Dendritic cell treated with granulocyte-macrophage colony-stimulating factor and Interleukin-4, amounts not matched to agents 40 ng/mL and 50 ng/mL, for 4 days (primary cell): ENCODE measurements around the gene GALNT16.

Experiments
- H3K27ac Mint-ChIP-seq: one replicate; pipeline ENCODE4 v1.8.0; 2022; ENCODE audit warnings: mild to moderate bottlenecking, mixed read lengths
- H3K27me3 Mint-ChIP-seq: one replicate; pipeline ENCODE4 v1.8.0; 2022; ENCODE audit warnings: mild to moderate bottlenecking, mixed read lengths
- H3K36me3 Mint-ChIP-seq: one replicate; pipeline ENCODE4 v1.8.0; 2022; ENCODE audit warnings: low read depth, mixed read lengths
- H3K4me1 Mint-ChIP-seq: one replicate; pipeline ENCODE4 v1.8.0; 2022; ENCODE audit warnings: low read depth, mixed read lengths
- H3K4me3 Mint-ChIP-seq: one replicate; pipeline ENCODE4 v1.8.0; 2022; ENCODE audit warnings: mild to moderate bottlenecking, moderate library complexity, mixed read lengths
- H3K9me3 Mint-ChIP-seq: one replicate; pipeline ENCODE4 v1.8.0; 2022; ENCODE audit warnings: mixed read lengths
- intact Hi-C: fragments of 100-400 bp; cut with micrococcal nuclease; formaldehyde crosslinking; loops from one replicate; pipeline ENCODE4 v1.15.0; 2022

The GALNT16 gene

GRCh38 chr14:69321601-69322330, 61.8 kb downstream of the GALNT16 start:
- Mint-ChIP-seq H3K4me1 (peaks cover 30% of the 10 kb centered on the region), H3K27me3 (peaks cover 53% of the 10 kb centered on the region), H3K36me3 (no peaks in the 10 kb centered on the region), H3K4me3 (no peak overlapping the region), H3K27ac (no peak overlapping the region), H3K9me3 (no peaks in the 10 kb centered on the region)
- intact Hi-C loops = no loop called here

- Mint-ChIP-seq H3K36me3 (no peaks in the 10 kb centered on the region), H3K4me3 (no peak overlapping the region), H3K27ac (no peak overlapping the region), H3K9me3 (no peaks in the 10 kb centered on the region), H3K4me1 (peaks cover 13% of the 10 kb centered on the region), H3K27me3 (peaks cover 65% of the 10 kb centered on the region)
- intact Hi-C loops = no loop called here
Measured at GRCh38 chr14:69323266-69323998, 63.5 kb downstream of the GALNT16 start.

- intact Hi-C loops = no loop called here
- Mint-ChIP-seq H3K27me3 (peaks cover 66% of the 10 kb centered on the region), H3K36me3 (no peaks in the 10 kb centered on the region), H3K27ac (no peak overlapping the region), H3K4me1 (peaks cover 8% of the 10 kb centered on the region), H3K4me3 (no peak overlapping the region), H3K9me3 (no peaks in the 10 kb centered on the region)
Measured at GRCh38 chr14:69323999-69324282, 64.0 kb downstream of the GALNT16 start.

GRCh38 chr14:69324341-69324931, 64.5 kb downstream of the GALNT16 start:
- H3K9me3 Mint-ChIP-seq = no peaks in the 10 kb centered on the region
- no peaks in the 10 kb centered on the region for H3K36me3 Mint-ChIP-seq
- no peak overlapping the region for H3K27ac Mint-ChIP-seq
- H3K4me3 Mint-ChIP-seq = no peak overlapping the region
- peaks cover 64% of the 10 kb centered on the region for H3K27me3 Mint-ChIP-seq
- H3K4me1 Mint-ChIP-seq = peaks cover 3% of the 10 kb centered on the region
- intact Hi-C loops = no loop called here

GRCh38 chr14:69325086-69325485, 65.1 kb downstream of the GALNT16 start:
- no peak overlapping the region for H3K4me3 Mint-ChIP-seq
- H3K27ac Mint-ChIP-seq = no peak overlapping the region
- H3K36me3 Mint-ChIP-seq = no peaks in the 10 kb centered on the region
- no peaks in the 10 kb centered on the region for H3K9me3 Mint-ChIP-seq
- no peaks in the 10 kb centered on the region for H3K4me1 Mint-ChIP-seq
- intact Hi-C loops = no loop called here
- H3K27me3 Mint-ChIP-seq = peaks cover 60% of the 10 kb centered on the region

- Mint-ChIP-seq H3K9me3 (no peaks in the 10 kb centered on the region), H3K4me1 (no peaks in the 10 kb centered on the region), H3K27me3 (peaks cover 61% of the 10 kb centered on the region), H3K36me3 (no peaks in the 10 kb centered on the region), H3K4me3 (no peak overlapping the region), H3K27ac (no peak overlapping the region)
- intact Hi-C loops = no loop called here
Measured at GRCh38 chr14:69325646-69326265, 65.8 kb downstream of the GALNT16 start.

GRCh38 chr14:69326611-69327010, 66.7 kb downstream of the GALNT16 start:
- Mint-ChIP-seq H3K36me3 (no peaks in the 10 kb centered on the region), H3K27ac (no peak overlapping the region), H3K4me3 (no peak overlapping the region), H3K4me1 (no peaks in the 10 kb centered on the region), H3K9me3 (no peaks in the 10 kb centered on the region), H3K27me3 (peaks cover 57% of the 10 kb centered on the region)
- intact Hi-C loops = no loop called here

GRCh38 chr14:69327507-69327906, 67.5 kb downstream of the GALNT16 start:
- Mint-ChIP-seq H3K27me3 (peaks cover 50% of the 10 kb centered on the region), H3K4me1 (no peaks in the 10 kb centered on the region), H3K27ac (no peak overlapping the region), H3K36me3 (no peaks in the 10 kb centered on the region), H3K9me3 (no peaks in the 10 kb centered on the region), H3K4me3 (no peak overlapping the region)
- intact Hi-C loops = no loop called here

- Mint-ChIP-seq H3K9me3 (no peaks in the 10 kb centered on the region), H3K27ac (no peak overlapping the region), H3K36me3 (no peaks in the 10 kb centered on the region), H3K4me3 (no peak overlapping the region), H3K4me1 (no peaks in the 10 kb centered on the region), H3K27me3 (peaks cover 53% of the 10 kb centered on the region)
- intact Hi-C loops = no loop called here
Measured at GRCh38 chr14:69328317-69328716, 68.4 kb downstream of the GALNT16 start.

GRCh38 chr14:69328765-69329164, 68.8 kb downstream of the GALNT16 start:
- Mint-ChIP-seq H3K4me3 (no peak overlapping the region), H3K27me3 (peaks cover 50% of the 10 kb centered on the region), H3K9me3 (no peaks in the 10 kb centered on the region)

GRCh38 chr14:69331206-69331605, 71.2 kb downstream of the GALNT16 start:
- no peak overlapping the region for H3K27ac Mint-ChIP-seq

More at GRCh38 chr14:69328765-69329164, 68.8 kb downstream of the GALNT16 start:
- intact Hi-C loops = no loop called here
- no peak overlapping the region for H3K27ac Mint-ChIP-seq
- no peaks in the 10 kb centered on the region for H3K4me1 Mint-ChIP-seq
- H3K36me3 Mint-ChIP-seq = no peaks in the 10 kb centered on the region

GRCh38 chr14:69332782-69333395, 72.9 kb downstream of the GALNT16 start:
- no peak overlapping the region for H3K27ac Mint-ChIP-seq

More at GRCh38 chr14:69331206-69331605, 71.2 kb downstream of the GALNT16 start:
- Mint-ChIP-seq H3K27me3 (peaks cover 40% of the 10 kb centered on the region), H3K9me3 (no peaks in the 10 kb centered on the region), H3K36me3 (no peaks in the 10 kb centered on the region), H3K4me1 (peaks cover 6% of the 10 kb centered on the region), H3K4me3 (no peak overlapping the region)
- intact Hi-C loops = no loop called here

GRCh38 chr14:69333791-69334337, 73.9 kb downstream of the GALNT16 start:
- Mint-ChIP-seq H3K4me3 (no peak overlapping the region), H3K36me3 (no peaks in the 10 kb centered on the region), H3K27me3 (peaks cover 24% of the 10 kb centered on the region), H3K4me1 (peaks cover 9% of the 10 kb centered on the region), H3K9me3 (no peaks in the 10 kb centered on the region), H3K27ac (no peak overlapping the region)
- intact Hi-C loops = no loop called here

More at GRCh38 chr14:69332782-69333395, 72.9 kb downstream of the GALNT16 start:
- H3K36me3 Mint-ChIP-seq = no peaks in the 10 kb centered on the region
- intact Hi-C loops = no loop called here
- no peaks in the 10 kb centered on the region for H3K9me3 Mint-ChIP-seq
- no peak overlapping the region for H3K4me3 Mint-ChIP-seq
- peaks cover 9% of the 10 kb centered on the region for H3K4me1 Mint-ChIP-seq
- peaks cover 32% of the 10 kb centered on the region for H3K27me3 Mint-ChIP-seq
